Middle frontal gyrus (tissue), 1 donor: ENCODE data around the gene JAM3.
"Not testable (repeated sequence)": the region's sequence is repeated elsewhere in the genome, so short reads cannot be mapped to it uniquely, and the experiment has no call there.

Experiments used
- DNase-seq: peaks from one replicate; pipeline ENCODE4 v3.0.0-alpha.2; 2015; ENCODE audit warnings: low spot score; ENCODE audit errors: extremely low spot score

The JAM3 gene

DNA sequence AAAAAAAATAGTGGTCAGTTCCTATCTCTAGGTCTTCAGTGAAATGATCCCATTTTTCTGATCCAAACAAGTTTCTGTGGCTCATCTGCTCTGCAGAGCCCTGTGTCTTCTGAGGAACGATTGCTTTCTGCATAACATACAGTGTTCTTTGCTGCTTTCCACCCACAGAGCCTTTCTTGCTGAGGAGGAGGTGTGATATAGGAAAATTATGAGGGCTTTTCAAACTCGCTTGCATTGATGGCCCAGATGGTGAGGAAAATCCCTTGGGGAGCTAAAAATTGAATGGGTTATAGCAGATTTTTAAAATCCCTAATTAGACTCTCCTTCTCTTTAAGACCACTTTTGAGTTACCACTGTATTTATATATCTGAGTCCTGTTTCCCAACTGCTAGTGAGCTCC lies 31.3 kb downstream of the JAM3 start:
- DNase-seq = no peak

GRCh38 chr11:134101282-134101681 lies 32.4 kb downstream of the JAM3 start:
- DNase-seq = no peak

GRCh38 chr11:134110252-134110815 lies 41.5 kb downstream of the JAM3 start:
- no peak for DNase-seq

- not testable (repeated sequence) for DNase-seq
Observed at GRCh38 chr11:134113787-134114186, 44.9 kb downstream of the JAM3 start.

DNA sequence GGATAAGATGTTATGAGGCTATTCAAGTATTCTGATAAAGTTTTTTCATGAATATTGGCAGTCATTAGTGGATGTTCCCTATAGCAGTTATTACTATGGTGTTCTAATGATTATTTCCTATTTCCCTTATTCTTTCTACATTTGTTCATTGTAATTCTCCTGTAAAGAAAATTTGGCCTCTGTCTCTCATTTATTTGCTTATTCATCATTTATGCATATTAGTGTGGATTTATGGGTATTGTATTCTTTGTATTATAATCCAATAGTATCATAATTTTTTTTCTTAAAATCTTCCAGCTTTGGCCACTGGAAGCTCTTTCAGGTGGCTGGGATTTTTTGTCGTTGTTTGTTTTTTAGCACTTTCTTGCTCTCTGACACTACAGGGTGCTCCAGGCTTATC lies 47.3 kb downstream of the JAM3 start:
- no peak for DNase-seq

DNA sequence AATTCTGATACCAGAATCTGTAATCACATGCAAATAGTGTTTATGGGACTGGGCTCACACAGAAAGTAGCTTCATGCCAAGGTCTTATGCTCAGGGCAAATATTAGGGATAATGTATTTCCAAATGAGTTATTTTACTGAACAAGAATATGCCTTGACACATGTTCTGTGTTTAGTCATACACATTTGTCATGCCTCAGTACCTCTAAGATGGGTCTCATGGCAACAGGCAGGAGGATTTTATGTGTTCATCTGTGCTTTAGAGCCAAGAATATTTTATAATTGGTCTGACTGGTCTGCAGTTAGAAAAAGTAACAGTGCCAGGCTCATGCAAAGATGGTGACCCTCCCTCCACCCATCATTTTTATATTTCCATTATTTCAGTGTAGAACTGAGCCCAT lies 49.1 kb downstream of the JAM3 start:
- no peak for DNase-seq

- no peak for DNase-seq
Observed at GRCh38 chr11:134119094-134119493, 50.2 kb downstream of the JAM3 start.

GRCh38 chr11:134120143-134120850 lies 51.4 kb downstream of the JAM3 start:
- DNase-seq = peak; percentile 58

- peak; percentile 59 for DNase-seq
Observed at GRCh38 chr11:134120921-134121526, 52.2 kb downstream of the JAM3 start.

GRCh38 chr11:134124660-134125451 lies 56.0 kb downstream of the JAM3 start:
- DNase-seq = no peak

DNA sequence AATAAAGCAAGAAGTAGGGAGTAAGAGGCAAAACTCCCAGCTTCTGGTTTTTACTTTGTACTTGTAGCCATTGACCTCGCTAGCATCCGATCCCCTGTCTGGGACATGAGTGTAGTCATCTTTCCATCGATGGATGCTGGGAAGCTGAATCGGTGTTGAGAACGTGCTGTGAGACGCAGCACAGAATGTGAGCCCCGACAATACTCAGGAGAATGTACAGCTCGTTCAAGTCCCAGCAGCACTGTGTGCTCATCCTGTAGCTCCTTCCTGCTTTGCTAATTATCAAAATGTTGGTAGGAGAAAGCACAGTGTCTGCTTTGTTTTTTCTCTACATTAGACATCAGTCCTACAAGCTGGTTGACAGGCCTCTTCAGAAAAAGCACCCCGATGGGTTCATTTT lies 56.6 kb downstream of the JAM3 start:
- DNase-seq = no peak

- DNase-seq = peak; percentile 77
Observed at GRCh38 chr11:134126217-134126822, 57.4 kb downstream of the JAM3 start.

DNA sequence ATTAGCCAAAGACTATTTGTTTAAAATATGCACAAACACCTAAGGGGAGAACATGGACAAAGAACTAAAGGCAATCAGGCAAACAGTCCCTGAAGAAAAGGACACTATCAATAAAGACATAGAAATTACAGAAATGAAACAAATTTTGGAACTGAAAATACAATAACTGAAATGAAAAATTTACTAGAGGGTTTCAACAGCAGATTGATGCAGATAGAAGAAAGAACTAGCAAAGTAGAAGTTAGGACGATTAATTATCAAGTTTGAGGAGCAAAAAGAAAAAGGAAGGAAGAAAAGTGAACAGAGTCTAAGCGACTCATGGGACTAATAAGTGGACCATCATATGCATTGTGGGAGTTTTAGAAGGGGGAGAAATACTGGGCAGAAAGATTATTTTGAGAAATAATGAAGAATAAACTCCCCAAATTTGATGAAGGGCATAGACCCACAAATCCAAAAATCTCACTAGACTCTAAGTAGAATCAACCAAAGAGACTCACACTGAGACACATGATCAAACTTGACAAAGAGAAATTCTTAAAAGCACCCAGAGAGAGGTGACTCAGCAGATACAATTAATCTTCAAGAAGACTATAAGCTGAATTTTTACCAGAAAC lies 62.9 kb downstream of the JAM3 start:
- DNase-seq = no peak

DNA sequence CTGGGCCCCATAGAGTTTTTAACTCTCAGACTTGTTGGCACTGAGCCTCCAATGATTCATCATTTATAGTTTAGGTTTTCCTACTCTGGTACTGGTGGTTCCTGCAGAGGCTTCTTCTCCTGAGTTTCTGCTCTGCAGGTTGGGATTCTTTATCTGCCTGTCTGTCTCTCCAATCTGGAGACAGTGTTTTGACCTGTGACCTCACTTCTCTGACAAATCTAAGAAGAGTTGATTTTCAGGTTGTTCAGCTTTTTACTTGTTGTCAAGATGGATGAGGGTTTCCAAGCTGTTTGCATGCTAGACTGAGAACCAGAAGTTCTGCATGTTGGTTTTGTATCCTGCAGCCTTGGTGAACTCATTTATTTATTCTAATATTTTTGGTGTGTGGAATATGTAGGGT lies 63.9 kb downstream of the JAM3 start:
- no peak for DNase-seq

- DNase-seq = no peak
Observed at GRCh38 chr11:134134167-134134566, 65.3 kb downstream of the JAM3 start.

DNA sequence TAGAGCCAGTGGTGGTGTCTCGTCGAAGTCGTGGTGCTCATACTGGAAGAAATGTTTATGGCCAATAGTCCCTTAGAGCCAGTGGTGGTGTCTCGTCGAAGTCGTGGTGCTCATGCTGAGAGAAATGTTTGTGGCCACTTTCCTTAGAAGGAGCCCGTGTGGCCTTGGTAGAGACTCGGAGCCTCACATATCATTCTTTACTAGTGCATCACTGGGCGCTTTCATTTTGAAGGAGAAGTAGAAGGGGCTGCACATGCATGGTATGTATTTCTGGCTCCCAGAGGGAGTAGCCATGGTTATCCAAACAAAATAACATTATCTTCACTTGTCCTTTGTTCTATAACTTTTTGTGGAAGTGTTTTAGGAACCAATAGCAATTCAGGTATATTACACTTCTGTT lies 69.5 kb downstream of the JAM3 start:
- no peak for DNase-seq

DNA sequence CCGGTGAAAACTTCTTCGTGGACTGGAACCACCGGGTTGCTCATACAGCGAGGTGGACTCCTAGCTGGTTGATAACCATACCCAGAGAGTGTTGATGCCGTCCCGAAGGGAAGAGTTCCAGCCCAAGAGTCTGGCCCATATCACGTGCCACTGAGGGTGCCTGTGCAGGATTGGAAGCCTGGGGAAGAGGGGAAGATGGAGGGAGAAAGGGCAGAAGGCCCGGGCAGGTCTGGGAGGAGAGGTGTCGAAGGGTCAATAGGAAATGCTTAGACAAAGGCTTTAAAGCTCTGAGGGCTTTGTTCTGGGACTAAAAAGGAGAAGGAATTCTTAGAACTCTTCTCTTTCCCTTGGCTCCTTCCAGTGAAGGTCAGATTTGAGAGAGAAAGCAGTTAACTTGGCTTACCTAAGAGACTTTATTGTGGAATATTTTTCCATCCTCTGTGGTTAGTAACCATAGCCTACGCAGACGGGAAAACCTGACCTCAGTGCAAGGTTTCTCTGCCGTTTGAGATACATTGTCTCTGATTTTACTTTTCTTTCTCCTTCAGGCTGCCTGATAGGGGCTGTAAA lies 70.5 kb downstream of the JAM3 start:
- no peak for DNase-seq

DNA sequence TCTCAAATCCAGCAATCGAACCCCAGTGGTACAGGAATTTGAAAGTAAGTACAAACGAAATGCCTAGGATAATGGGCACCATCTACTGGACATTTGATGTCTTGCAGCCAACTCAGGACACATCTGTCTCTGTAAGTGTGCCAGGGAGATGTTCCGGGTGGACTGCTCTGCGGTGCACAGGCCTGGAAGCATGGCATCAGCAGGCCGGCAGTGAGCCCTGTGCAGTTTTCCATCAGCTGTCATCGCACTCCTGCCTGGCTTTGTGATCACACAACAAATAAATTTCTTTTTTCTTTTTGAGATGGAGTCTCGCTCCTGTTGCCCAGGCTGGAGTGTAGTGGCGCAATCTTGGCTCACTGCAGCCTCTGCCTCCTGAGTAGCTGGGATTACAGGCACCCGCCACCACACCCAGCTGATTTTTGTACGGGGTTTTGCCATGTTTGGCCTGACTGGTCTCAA lies 71.0 kb downstream of the JAM3 start:
- DNase-seq = peak; percentile 91

DNA sequence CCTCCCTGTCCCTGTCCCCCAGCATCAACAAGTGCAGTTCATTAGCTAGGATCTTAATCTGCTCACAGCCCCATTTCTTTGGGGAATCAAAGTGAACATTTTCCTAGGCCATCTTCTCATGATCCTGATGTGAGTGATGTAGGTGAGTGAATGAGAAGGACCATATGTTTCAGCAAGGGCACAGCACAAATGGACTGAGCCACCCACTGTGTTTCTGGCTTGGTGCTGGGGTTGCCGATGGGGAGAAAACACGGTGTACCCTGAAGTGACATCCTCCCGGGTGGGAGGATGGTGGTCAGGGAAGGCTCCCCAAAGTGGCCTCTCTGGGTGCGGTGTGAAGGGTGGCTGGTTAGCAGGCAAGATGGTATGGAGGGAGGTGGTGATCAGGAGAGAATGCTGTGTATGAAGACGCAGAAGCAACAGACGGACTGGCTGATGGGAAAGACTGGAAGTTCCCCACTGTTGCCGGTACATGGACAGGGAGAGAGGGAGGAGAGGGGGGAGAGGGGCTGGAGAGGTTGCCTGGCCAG lies 72.2 kb downstream of the JAM3 start:
- DNase-seq = no peak

- DNase-seq = no peak
Observed at GRCh38 chr11:134142536-134142935, 73.7 kb downstream of the JAM3 start.

GRCh38 chr11:134143801-134144200 lies 74.9 kb downstream of the JAM3 start:
- DNase-seq = no peak
